IMR-90 (cell line): ENCODE measurements around the gene CCDC97. TPM values are rescaled to one million over a fixed set of nuclear protein-coding genes. Genes with fewer than 3 reads are reported as not detected.
A peak's percentile ranks its signal among the peaks of the same experiment; 100 is the strongest.

ENCODE experiments used
- ATAC-seq: fragments of 200-7000 bp; cut with Tn5 transposase; 2 replicates; pipeline ENCODE4 v1.9.1; 2020; ENCODE audit warnings: low read depth, mild to moderate bottlenecking, moderate library complexity
- BruUV-seq: library from RNA; stranded (reverse); fragments of 400-500 nt; replicated peaks from 2 replicates; lab custom pipeline; 2021; lab: Mats Ljungman, UMichigan
- CTCF ChIA-PET: fragments of 300-600 bp; formaldehyde crosslinking; extraction: SDS; loops from one replicate; lab custom pipeline; 2021; ENCODE audit warnings: antibody characterized with exemption; lab: Yijun Ruan, JAX
- POLR2A ChIA-PET: fragments of 300-600 bp; sonication (Branson Sonifier 250); formaldehyde crosslinking; loops from one replicate; lab custom pipeline; 2022; ENCODE audit warnings: antibody characterized with exemption; ENCODE audit not compliant: unreplicated experiment; lab: Charles Lee
- DNase-seq: peaks from one replicate; pipeline ENCODE4 v3.0.0; 2013
- H2AFZ ChIP-seq: replicated peaks from 2 replicates; pipeline ENCODE3; 2013; ENCODE audit warnings: low read length, mild to moderate bottlenecking; ENCODE audit not compliant: poor library complexity
- H2AK5ac ChIP-seq: 2 replicates; pipeline ENCODE4 v1.6.1; 2013; ENCODE audit warnings: low read depth, low read length, inconsistent platforms
- H2AK9ac ChIP-seq: replicated peaks from 2 replicates; pipeline ENCODE3; 2013; ENCODE audit warnings: mild to moderate bottlenecking, low read depth, low read length, moderate library complexity; ENCODE audit not compliant: poor library complexity
- H2BK120ac ChIP-seq: 2 replicates; pipeline ENCODE4 v1.6.1; 2013; ENCODE audit warnings: low read depth, low read length, inconsistent platforms
- H2BK15ac ChIP-seq: 3 replicates; pipeline ENCODE4 v1.6.1; 2013; ENCODE audit warnings: low read depth, low read length, inconsistent platforms
- H2BK20ac ChIP-seq: 2 replicates; pipeline ENCODE4 v1.6.1; 2013; ENCODE audit warnings: low read depth, mild to moderate bottlenecking, inconsistent platforms, low read length, moderate library complexity
- H2BK5ac ChIP-seq: 2 replicates; pipeline ENCODE4 v1.6.1; 2013; ENCODE audit warnings: mild to moderate bottlenecking, low read depth, low read length, inconsistent platforms; ENCODE audit not compliant: poor library complexity, severe bottlenecking
- H3K14ac ChIP-seq: replicated peaks from 2 replicates; pipeline ENCODE4 v1.6.1; 2013; ENCODE audit warnings: low read depth, low read length, inconsistent platforms
- H3K18ac ChIP-seq: 2 replicates; pipeline ENCODE4 v1.6.1; 2013; ENCODE audit warnings: low read depth, low read length, control low read depth
- H3K23ac ChIP-seq: 2 replicates; pipeline ENCODE4 v1.6.1; 2013; ENCODE audit warnings: low read depth, low read length, inconsistent platforms
- H3K27ac ChIP-seq: 2 replicates; pipeline ENCODE4 v1.5.1; 2013; ENCODE audit warnings: mild to moderate bottlenecking, control low read depth, low read length; ENCODE audit not compliant: insufficient read depth
- H3K27me3 ChIP-seq: 2 replicates; pipeline ENCODE4 v1.6.1; 2013; ENCODE audit warnings: low read length; ENCODE audit not compliant: control insufficient read depth, insufficient read depth
- H3K36me3 ChIP-seq: 2 replicates; pipeline ENCODE4 v1.6.1; 2013; ENCODE audit warnings: low read length, mixed read lengths; ENCODE audit not compliant: control insufficient read depth, insufficient read depth
- H3K4ac ChIP-seq: 2 replicates; pipeline ENCODE4 v1.6.1; 2013; ENCODE audit warnings: low read depth, low read length, inconsistent platforms
- H3K4me1 ChIP-seq: 2 replicates; pipeline ENCODE4 v1.6.1; 2013; ENCODE audit warnings: low read length, mixed read lengths; ENCODE audit not compliant: control insufficient read depth, insufficient read depth
- H3K4me2 ChIP-seq: 2 replicates; pipeline ENCODE4 v1.6.1; 2013; ENCODE audit warnings: low read depth, mild to moderate bottlenecking, control low read depth, low read length, moderate library complexity
- H3K4me3 ChIP-seq: 2 replicates; pipeline ENCODE4 v1.5.1; 2013; ENCODE audit warnings: low read depth, mild to moderate bottlenecking, control low read depth, low read length, moderate library complexity; ENCODE audit not compliant: insufficient read depth
- H3K56ac ChIP-seq: 2 replicates; pipeline ENCODE4 v1.6.1; 2013; ENCODE audit warnings: low read length, inconsistent platforms; ENCODE audit not compliant: insufficient read depth; ENCODE audit errors: extremely low read depth
- H3K79me1 ChIP-seq, 2 experiments: 2 replicates each; pipeline ENCODE4 v1.6.1; 2013; ENCODE audit warnings: low read length in 2 of 2, inconsistent platforms in 1 of 2, low read depth in 1 of 2
- H3K9ac ChIP-seq: 2 replicates; pipeline ENCODE4 v1.6.1; 2013; ENCODE audit warnings: low read depth, low read length, control low read depth
- H3K9me1 ChIP-seq: 2 replicates; pipeline ENCODE4 v1.6.1; 2013; ENCODE audit warnings: low read length, inconsistent platforms; ENCODE audit not compliant: insufficient read depth
- H3K9me3 ChIP-seq: 2 replicates; pipeline ENCODE4 v1.6.1; 2013; ENCODE audit warnings: low read length; ENCODE audit not compliant: control insufficient read depth, insufficient read depth
- H4K20me1 ChIP-seq: 2 replicates; pipeline ENCODE4 v1.6.1; 2013; ENCODE audit warnings: low read length, inconsistent platforms; ENCODE audit not compliant: insufficient read depth
- H4K5ac ChIP-seq: 2 replicates; pipeline ENCODE4 v1.6.1; 2013; ENCODE audit warnings: mild to moderate bottlenecking, low read depth, low read length, control low read depth
- H4K8ac ChIP-seq, 2 experiments: 2 replicates each; pipeline ENCODE4 v1.6.1; 2013; ENCODE audit warnings: low read depth in 2 of 2, low read length in 2 of 2, control low read depth in 1 of 2, inconsistent platforms in 1 of 2
- H4K91ac ChIP-seq: 2 replicates; pipeline ENCODE4 v1.6.1; 2013; ENCODE audit warnings: low read depth, low read length, inconsistent platforms; ENCODE audit not compliant: insufficient read depth
- RAD21 ChIP-seq: IDR thresholded peaks from 2 replicates; pipeline ENCODE4 v1.6.1; 2012; ENCODE audit warnings: low read length, improper control_type of control experiment
- RFX5 ChIP-seq: IDR thresholded peaks from 2 replicates; pipeline ENCODE4 v1.8.0; 2012; ENCODE audit warnings: low read depth, mild to moderate bottlenecking, low read length, moderate library complexity
- WGBS, 2 experiments: methylation state at CpG; one replicate each; pipeline versions ENCODE4 v1.1.5 to v1.1.7; 2013; ENCODE audit warnings: missing lambda C conversion rate in 2 of 2; ENCODE audit not compliant: insufficient read length in 1 of 2; ENCODE audit errors: extremely low coverage in 2 of 2; 5-methylcytosine and 5-hydroxymethylcytosine counted together
- dilution Hi-C: fragments of 300-500 bp; cut with HindIII; formaldehyde crosslinking; loops from one replicate; pipeline ENCODE4 v1.14.3; 2018; ENCODE audit warnings: low sequenced_read_pairs; ENCODE audit not compliant: unreplicated experiment
- in situ Hi-C: fragments of 300-500 bp; cut with MboI; formaldehyde crosslinking; loops from 3 replicates; pipeline ENCODE4 v1.14.3; 2019; ENCODE audit warnings: low sequenced_read_pairs, inconsistent platforms, mixed read lengths
- intact Hi-C: fragments of 100-400 bp; cut with micrococcal nuclease; formaldehyde crosslinking; loops from 2 replicates; pipeline ENCODE4 v1.10.0; 2022
- polyA plus RNA-seq, 3 experiments: library from polyadenylated mRNA; depleted of rRNA; stranded (reverse); fragments of >200 nt; gene quantifications; 2 replicates each; pipeline ENCODE4 v1.2.3, GENCODE V29; 2012; ENCODE audit warnings: low replicate concordance in 1 of 3
- total RNA-seq: library from RNA; depleted of rRNA; stranded (reverse); fragments of >200 nt; gene quantifications from 2 replicates; pipeline ENCODE4 v1.2.3, GENCODE V29; 2012
- TF ChIP-seq, protein P1 (sequence below): conservative IDR thresholded peaks from 2 replicates; pipeline ENCODE4 v1.5.1; 2012; ENCODE audit warnings: mild to moderate bottlenecking, low read depth, low read length, improper control_type of control experiment
- TF ChIP-seq, protein P2 (sequence below): fragments of 150-350 bp; IDR thresholded peaks from 2 replicates; pipeline ENCODE4 v1.6.1; 2016; ENCODE audit warnings: low read depth, mild to moderate bottlenecking, low read length, moderate library complexity, borderline replicate concordance

The CCDC97 gene
- total and polyA plus RNA-seq, 2 of the 4 experiments (the other 2 are of a cell fraction) = 4.1 to 11.0 TPM

- intact Hi-C loops (no loop called here), in situ Hi-C loops (no loop called here), dilution Hi-C loops (no loop called here)
- ATAC-seq (no peak), DNase-seq (no peak)
- Histone ChIP-seq H4K91ac (peak overlapping the region; percentile 94), H4K5ac (peak overlapping the region; percentile 90), H3K36me3 (peaks cover 25% of the 10 kb centered on the region), H3K4me3 (no peak overlapping the region), H3K9me3 (no peaks in the 10 kb centered on the region), H3K4me1 (peaks cover 63% of the 10 kb centered on the region), H3K27ac (peak overlapping the region; percentile 96), H2BK15ac (peak overlapping the region; percentile 18; the same call in 1 of the 3 replicates), H3K9ac (peak overlapping the region; percentile 73), H3K4ac (peak overlapping the region; percentile 99), H3K4me2 (peak overlapping the region; percentile 56; the same call in 1 of the 2 replicates), H2AK5ac (peak overlapping the region; percentile 100), H3K56ac (0 out of 2 replicates have a peak overlapping the region, but pooled peaks have one; percentile 22), H2AK9ac (peak overlapping the region; percentile 95), H2BK20ac (peak overlapping the region; percentile 89), H3K18ac (peak overlapping the region; percentile 98), H3K79me1 (peaks cover 15 to 72% of the 10 kb centered on the region in 2 experiments), H3K14ac (peak overlapping the region; percentile 97), H3K27me3 (no peaks in the 10 kb centered on the region), H3K9me1 (peaks cover 42% of the 10 kb centered on the region), H4K20me1 (peaks cover 60% of the 10 kb centered on the region), H2BK5ac (peak overlapping the region; percentile 96), H4K8ac (peak overlapping the region; percentile 48 to 89; a peak in 2 of 4 replicates), H2AFZ (peak overlapping the region; percentile 69), H2BK120ac (peak overlapping the region; percentile 99), H3K23ac (peak overlapping the region; percentile 97)
- TF ChIP-seq, protein P1, sequence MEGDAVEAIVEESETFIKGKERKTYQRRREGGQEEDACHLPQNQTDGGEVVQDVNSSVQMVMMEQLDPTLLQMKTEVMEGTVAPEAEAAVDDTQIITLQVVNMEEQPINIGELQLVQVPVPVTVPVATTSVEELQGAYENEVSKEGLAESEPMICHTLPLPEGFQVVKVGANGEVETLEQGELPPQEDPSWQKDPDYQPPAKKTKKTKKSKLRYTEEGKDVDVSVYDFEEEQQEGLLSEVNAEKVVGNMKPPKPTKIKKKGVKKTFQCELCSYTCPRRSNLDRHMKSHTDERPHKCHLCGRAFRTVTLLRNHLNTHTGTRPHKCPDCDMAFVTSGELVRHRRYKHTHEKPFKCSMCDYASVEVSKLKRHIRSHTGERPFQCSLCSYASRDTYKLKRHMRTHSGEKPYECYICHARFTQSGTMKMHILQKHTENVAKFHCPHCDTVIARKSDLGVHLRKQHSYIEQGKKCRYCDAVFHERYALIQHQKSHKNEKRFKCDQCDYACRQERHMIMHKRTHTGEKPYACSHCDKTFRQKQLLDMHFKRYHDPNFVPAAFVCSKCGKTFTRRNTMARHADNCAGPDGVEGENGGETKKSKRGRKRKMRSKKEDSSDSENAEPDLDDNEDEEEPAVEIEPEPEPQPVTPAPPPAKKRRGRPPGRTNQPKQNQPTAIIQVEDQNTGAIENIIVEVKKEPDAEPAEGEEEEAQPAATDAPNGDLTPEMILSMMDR = no peak
- TF ChIP-seq RAD21 (no peak), RFX5 (no peak)
- TF ChIP-seq, protein P2, sequence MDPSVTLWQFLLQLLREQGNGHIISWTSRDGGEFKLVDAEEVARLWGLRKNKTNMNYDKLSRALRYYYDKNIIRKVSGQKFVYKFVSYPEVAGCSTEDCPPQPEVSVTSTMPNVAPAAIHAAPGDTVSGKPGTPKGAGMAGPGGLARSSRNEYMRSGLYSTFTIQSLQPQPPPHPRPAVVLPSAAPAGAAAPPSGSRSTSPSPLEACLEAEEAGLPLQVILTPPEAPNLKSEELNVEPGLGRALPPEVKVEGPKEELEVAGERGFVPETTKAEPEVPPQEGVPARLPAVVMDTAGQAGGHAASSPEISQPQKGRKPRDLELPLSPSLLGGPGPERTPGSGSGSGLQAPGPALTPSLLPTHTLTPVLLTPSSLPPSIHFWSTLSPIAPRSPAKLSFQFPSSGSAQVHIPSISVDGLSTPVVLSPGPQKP = no peak
- CTCF ChIA-PET = no interaction called here
- no TSS peak for BruUV-seq
- POLR2A ChIA-PET = interaction anchor here (0.6 kb wide), 1 partner anchor 123 kb away, joined by 4 read pairs; no protein-coding TSS in a partner anchor
- WGBS, 2 experiments = 0% methylated on average over 3 of the region's 10 CpGs; no CpG with 5 or more reads in 1 of the 2 experiments
These were observed 15.6 kb downstream of the CCDC97 start for GRCh38 chr19:41325640-41325946.
